SK-N-SH treated with all-trans-retinoic acid at 6 μM for 48 hours (cell line): ENCODE measurements around the gene TOPBP1.

Source experiments
- ATAC-seq: fragments of 200-7000 bp; cut with Tn5 transposase; 3 replicates; pipeline ENCODE4 v1.9.1; 2020; ENCODE audit warnings: mild to moderate bottlenecking, moderate library complexity
- ARNTL ChIP-seq: fragments of 450-650 bp; formaldehyde crosslinking; IDR thresholded peaks from 2 replicates; pipeline ENCODE4 v1.5.0; 2020; ENCODE audit warnings: low read depth, mild to moderate bottlenecking, moderate library complexity, borderline replicate concordance
- BACH2 ChIP-seq: fragments of 250-450 bp; sonication (Bioruptor Pico); IDR thresholded peaks from 2 replicates; pipeline ENCODE4 v1.9.0; 2021; ENCODE audit warnings: mild to moderate bottlenecking, borderline replicate concordance
- CREB5 ChIP-seq: fragments of 250-450 bp; sonication (Bioruptor Pico); IDR thresholded peaks from 2 replicates; pipeline ENCODE4 v1.5.1; 2020; ENCODE audit warnings: low read depth, mild to moderate bottlenecking, moderate library complexity
- CSDC2 ChIP-seq: fragments of 250-450 bp; sonication (Bioruptor Pico); IDR thresholded peaks from 2 replicates; pipeline ENCODE4 v1.5.0; 2020; ENCODE audit warnings: mild to moderate bottlenecking, moderate library complexity
- ESRRG ChIP-seq: fragments of 250-450 bp; sonication (Bioruptor Pico); IDR thresholded peaks from 2 replicates; pipeline ENCODE4 v1.6.1; 2021; ENCODE audit warnings: mild to moderate bottlenecking
- GLIS3 ChIP-seq: fragments of 250-450 bp; sonication (Bioruptor Pico); IDR thresholded peaks from 2 replicates; pipeline ENCODE4 v1.5.0; 2020; ENCODE audit warnings: mild to moderate bottlenecking, moderate library complexity
- ISL1 ChIP-seq: fragments of 250-450 bp; sonication (Bioruptor Pico); IDR thresholded peaks from 2 replicates; pipeline ENCODE4 v2.1.2; 2022; ENCODE audit warnings: mild to moderate bottlenecking, moderate library complexity
- OSR1 ChIP-seq: fragments of 250-450 bp; sonication (Bioruptor Pico); IDR thresholded peaks from 2 replicates; pipeline ENCODE4 v1.8.0; 2022; ENCODE audit warnings: moderate library complexity, mild to moderate bottlenecking, inconsistent platforms
- RARB ChIP-seq: fragments of 250-450 bp; sonication (Bioruptor Pico); IDR thresholded peaks from 2 replicates; pipeline ENCODE4 v1.8.0; 2021; ENCODE audit warnings: mild to moderate bottlenecking, moderate library complexity
- SNAI2 ChIP-seq: fragments of 250-450 bp; sonication (Bioruptor Pico); IDR thresholded peaks from 2 replicates; pipeline ENCODE4 v1.5.0; 2020; ENCODE audit warnings: mild to moderate bottlenecking, moderate library complexity
- TCF4 ChIP-seq: fragments of 250-450 bp; sonication (Bioruptor Pico); IDR thresholded peaks from 2 replicates; pipeline ENCODE4 v1.8.0; 2021; ENCODE audit warnings: mild to moderate bottlenecking, moderate library complexity, borderline replicate concordance
- TOX ChIP-seq: fragments of 250-450 bp; sonication (Bioruptor Pico); IDR thresholded peaks from 2 replicates; pipeline ENCODE4 v1.8.0; 2021; ENCODE audit warnings: mild to moderate bottlenecking, moderate library complexity, borderline replicate concordance
- ZC3H10 ChIP-seq: fragments of 250-450 bp; sonication (Bioruptor Pico); IDR thresholded peaks from 2 replicates; pipeline ENCODE4 v1.5.1; 2021; ENCODE audit warnings: mild to moderate bottlenecking, moderate library complexity
- ZFP3 ChIP-seq: fragments of 250-450 bp; sonication (Bioruptor Pico); IDR thresholded peaks from 2 replicates; pipeline ENCODE4 v1.5.0; 2020; ENCODE audit warnings: mild to moderate bottlenecking, moderate library complexity
- ZFP30 ChIP-seq: fragments of 450-650 bp; formaldehyde crosslinking; IDR thresholded peaks from 2 replicates; pipeline ENCODE4 v1.5.0; 2022; ENCODE audit warnings: mild to moderate bottlenecking, moderate library complexity
- ZNF565 ChIP-seq: fragments of 450-650 bp; formaldehyde crosslinking; conservative IDR thresholded peaks from 2 replicates; pipeline ENCODE4 v1.5.0; 2020; ENCODE audit warnings: low read depth, mild to moderate bottlenecking, moderate library complexity
- ZNF70 ChIP-seq: fragments of 450-650 bp; formaldehyde crosslinking; IDR thresholded peaks from 2 replicates; pipeline ENCODE4 v1.5.0; 2020; ENCODE audit warnings: mild to moderate bottlenecking, moderate library complexity
- ZNF8 ChIP-seq: fragments of 450-650 bp; formaldehyde crosslinking; IDR thresholded peaks from 2 replicates; pipeline ENCODE4 v1.5.0; 2020; ENCODE audit warnings: mild to moderate bottlenecking, moderate library complexity
- TF ChIP-seq, protein P1 (sequence below): fragments of 250-450 bp; sonication (Bioruptor Pico); IDR thresholded peaks from 2 replicates; pipeline ENCODE4 v1.5.0; 2020; ENCODE audit warnings: mild to moderate bottlenecking, moderate library complexity
- TF ChIP-seq, protein P2 (sequence below): fragments of 250-450 bp; sonication (Bioruptor Pico); IDR thresholded peaks from 2 replicates; pipeline ENCODE4 v1.8.0; 2021; ENCODE audit warnings: low read depth, mild to moderate bottlenecking, moderate library complexity, borderline replicate concordance
- TF ChIP-seq, protein P3 (sequence below): fragments of 250-450 bp; sonication (Bioruptor Pico); IDR thresholded peaks from 2 replicates; pipeline ENCODE4 v1.5.1; 2021; ENCODE audit warnings: mild to moderate bottlenecking, moderate library complexity
- TF ChIP-seq, protein P4 (sequence below): fragments of 250-450 bp; sonication (Bioruptor Pico); IDR thresholded peaks from 2 replicates; pipeline ENCODE4 v1.8.0; 2020; ENCODE audit warnings: mild to moderate bottlenecking, moderate library complexity, borderline replicate concordance

The TOPBP1 gene

DNA sequence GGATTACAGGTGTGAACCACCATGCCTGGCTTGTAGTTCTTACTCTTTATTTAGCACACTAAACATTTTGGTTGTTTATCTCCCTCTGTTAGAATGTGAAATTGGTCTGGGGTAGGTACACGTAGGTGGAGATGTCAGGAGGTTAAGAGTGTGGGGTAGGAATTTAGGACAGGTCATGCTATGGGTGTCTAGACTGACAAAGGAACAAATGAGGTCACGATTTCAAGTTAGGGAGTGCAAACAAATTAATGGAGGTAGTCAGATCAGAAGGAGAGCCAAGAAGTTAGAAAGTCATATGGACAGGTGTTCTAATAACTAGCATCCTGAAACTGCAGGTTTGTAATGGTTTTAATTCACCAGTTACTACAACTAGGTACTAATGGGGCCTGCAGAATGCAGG is 68.5 kb downstream of the TOPBP1 start:
- no peak for TF ChIP-seq ZC3H10 (CRISPR knock-in tag)
- TF ChIP-seq, protein P1, sequence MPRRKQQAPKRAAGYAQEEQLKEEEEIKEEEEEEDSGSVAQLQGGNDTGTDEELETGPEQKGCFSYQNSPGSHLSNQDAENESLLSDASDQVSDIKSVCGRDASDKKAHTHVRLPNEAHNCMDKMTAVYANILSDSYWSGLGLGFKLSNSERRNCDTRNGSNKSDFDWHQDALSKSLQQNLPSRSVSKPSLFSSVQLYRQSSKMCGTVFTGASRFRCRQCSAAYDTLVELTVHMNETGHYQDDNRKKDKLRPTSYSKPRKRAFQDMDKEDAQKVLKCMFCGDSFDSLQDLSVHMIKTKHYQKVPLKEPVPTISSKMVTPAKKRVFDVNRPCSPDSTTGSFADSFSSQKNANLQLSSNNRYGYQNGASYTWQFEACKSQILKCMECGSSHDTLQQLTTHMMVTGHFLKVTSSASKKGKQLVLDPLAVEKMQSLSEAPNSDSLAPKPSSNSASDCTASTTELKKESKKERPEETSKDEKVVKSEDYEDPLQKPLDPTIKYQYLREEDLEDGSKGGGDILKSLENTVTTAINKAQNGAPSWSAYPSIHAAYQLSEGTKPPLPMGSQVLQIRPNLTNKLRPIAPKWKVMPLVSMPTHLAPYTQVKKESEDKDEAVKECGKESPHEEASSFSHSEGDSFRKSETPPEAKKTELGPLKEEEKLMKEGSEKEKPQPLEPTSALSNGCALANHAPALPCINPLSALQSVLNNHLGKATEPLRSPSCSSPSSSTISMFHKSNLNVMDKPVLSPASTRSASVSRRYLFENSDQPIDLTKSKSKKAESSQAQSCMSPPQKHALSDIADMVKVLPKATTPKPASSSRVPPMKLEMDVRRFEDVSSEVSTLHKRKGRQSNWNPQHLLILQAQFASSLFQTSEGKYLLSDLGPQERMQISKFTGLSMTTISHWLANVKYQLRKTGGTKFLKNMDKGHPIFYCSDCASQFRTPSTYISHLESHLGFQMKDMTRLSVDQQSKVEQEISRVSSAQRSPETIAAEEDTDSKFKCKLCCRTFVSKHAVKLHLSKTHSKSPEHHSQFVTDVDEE (CRISPR knock-in tag) = no peak
- TF ChIP-seq ZNF565 (CRISPR knock-in tag) = no peak
- no peak for TF ChIP-seq ZFP30
- TF ChIP-seq TOX (CRISPR knock-in tag) = no peak
- no peak for TF ChIP-seq CSDC2 (CRISPR knock-in tag)
- no peak for TF ChIP-seq ARNTL (CRISPR knock-in tag)
- TF ChIP-seq BACH2 (CRISPR knock-in tag) = no peak
- no peak for TF ChIP-seq ISL1
- no peak for TF ChIP-seq GLIS3
- TF ChIP-seq CREB5 (CRISPR knock-in tag) = no peak
- TF ChIP-seq ZFP3 (CRISPR knock-in tag) = no peak
- no peak for TF ChIP-seq SNAI2 (CRISPR knock-in tag)
- no peak for TF ChIP-seq OSR1
- TF ChIP-seq, protein P2, sequence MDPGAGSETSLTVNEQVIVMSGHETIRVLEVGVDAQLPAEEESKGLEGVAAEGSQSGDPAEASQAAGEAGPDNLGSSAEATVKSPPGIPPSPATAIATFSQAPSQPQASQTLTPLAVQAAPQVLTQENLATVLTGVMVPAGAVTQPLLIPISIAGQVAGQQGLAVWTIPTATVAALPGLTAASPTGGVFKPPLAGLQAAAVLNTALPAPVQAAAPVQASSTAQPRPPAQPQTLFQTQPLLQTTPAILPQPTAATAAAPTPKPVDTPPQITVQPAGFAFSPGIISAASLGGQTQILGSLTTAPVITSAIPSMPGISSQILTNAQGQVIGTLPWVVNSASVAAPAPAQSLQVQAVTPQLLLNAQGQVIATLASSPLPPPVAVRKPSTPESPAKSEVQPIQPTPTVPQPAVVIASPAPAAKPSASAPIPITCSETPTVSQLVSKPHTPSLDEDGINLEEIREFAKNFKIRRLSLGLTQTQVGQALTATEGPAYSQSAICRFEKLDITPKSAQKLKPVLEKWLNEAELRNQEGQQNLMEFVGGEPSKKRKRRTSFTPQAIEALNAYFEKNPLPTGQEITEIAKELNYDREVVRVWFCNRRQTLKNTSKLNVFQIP (CRISPR knock-in tag) = no peak
- no peak for TF ChIP-seq ESRRG (CRISPR knock-in tag)
- TF ChIP-seq, protein P3, sequence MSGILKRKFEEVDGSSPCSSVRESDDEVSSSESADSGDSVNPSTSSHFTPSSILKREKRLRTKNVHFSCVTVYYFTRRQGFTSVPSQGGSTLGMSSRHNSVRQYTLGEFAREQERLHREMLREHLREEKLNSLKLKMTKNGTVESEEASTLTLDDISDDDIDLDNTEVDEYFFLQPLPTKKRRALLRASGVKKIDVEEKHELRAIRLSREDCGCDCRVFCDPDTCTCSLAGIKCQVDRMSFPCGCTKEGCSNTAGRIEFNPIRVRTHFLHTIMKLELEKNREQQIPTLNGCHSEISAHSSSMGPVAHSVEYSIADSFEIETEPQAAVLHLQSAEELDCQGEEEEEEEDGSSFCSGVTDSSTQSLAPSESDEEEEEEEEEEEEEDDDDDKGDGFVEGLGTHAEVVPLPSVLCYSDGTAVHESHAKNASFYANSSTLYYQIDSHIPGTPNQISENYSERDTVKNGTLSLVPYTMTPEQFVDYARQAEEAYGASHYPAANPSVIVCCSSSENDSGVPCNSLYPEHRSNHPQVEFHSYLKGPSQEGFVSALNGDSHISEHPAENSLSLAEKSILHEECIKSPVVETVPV (CRISPR knock-in tag) = no peak
- TF ChIP-seq TCF4 (CRISPR knock-in tag) = no peak
- ATAC-seq = no peak

DNA sequence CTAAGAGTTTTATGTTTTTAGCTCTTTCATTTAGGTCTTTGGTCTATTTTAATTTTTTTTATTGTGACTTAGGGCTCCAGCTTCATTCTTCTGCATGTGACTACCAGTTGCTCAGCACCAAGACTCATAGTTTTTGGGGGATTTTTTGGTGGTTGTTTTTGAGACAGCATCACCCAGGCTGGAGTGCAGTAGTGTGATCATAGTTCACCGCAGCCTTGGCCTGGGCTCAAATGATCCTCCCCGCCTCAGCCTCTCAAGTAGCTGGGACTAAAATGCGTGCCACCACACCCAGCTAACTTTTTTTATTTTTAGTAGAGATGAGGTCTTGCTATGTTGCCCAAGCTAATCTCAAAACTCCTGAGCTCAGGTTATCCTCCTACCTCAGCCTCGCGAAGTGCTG is 68.9 kb downstream of the TOPBP1 start:
- TF ChIP-seq OSR1 (no peak), CREB5 (CRISPR knock-in tag) (no peak), RARB (CRISPR knock-in tag) (no peak), ZFP30 (no peak), ISL1 (no peak), ESRRG (CRISPR knock-in tag) (no peak), ZNF70 (no peak), TOX (CRISPR knock-in tag) (no peak), BACH2 (CRISPR knock-in tag) (no peak), TCF4 (CRISPR knock-in tag) (no peak), ZC3H10 (CRISPR knock-in tag) (no peak), SNAI2 (CRISPR knock-in tag) (no peak), ZNF8 (CRISPR knock-in tag) (no peak)
- TF ChIP-seq, protein P1 (CRISPR knock-in tag) = no peak
- TF ChIP-seq, protein P4, sequence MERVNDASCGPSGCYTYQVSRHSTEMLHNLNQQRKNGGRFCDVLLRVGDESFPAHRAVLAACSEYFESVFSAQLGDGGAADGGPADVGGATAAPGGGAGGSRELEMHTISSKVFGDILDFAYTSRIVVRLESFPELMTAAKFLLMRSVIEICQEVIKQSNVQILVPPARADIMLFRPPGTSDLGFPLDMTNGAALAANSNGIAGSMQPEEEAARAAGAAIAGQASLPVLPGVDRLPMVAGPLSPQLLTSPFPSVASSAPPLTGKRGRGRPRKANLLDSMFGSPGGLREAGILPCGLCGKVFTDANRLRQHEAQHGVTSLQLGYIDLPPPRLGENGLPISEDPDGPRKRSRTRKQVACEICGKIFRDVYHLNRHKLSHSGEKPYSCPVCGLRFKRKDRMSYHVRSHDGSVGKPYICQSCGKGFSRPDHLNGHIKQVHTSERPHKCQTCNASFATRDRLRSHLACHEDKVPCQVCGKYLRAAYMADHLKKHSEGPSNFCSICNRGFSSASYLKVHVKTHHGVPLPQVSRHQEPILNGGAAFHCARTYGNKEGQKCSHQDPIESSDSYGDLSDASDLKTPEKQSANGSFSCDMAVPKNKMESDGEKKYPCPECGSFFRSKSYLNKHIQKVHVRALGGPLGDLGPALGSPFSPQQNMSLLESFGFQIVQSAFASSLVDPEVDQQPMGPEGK (CRISPR knock-in tag) = no peak
- TF ChIP-seq, protein P3 (CRISPR knock-in tag) = no peak
- TF ChIP-seq, protein P2 (CRISPR knock-in tag) = no peak
- TF ChIP-seq, all 23 proteins: peak for 0
- ATAC-seq = no peak
